NB4 (cell line): ENCODE data around the gene LCP1.

ENCODE experiments used
- POLR2A ChIP-seq: IDR thresholded peaks from 2 replicates; pipeline ENCODE4 v1.6.1; 2011; ENCODE audit warnings: mild to moderate bottlenecking; ENCODE audit not compliant: insufficient read length; ENCODE audit errors: extremely low read depth
- TF ChIP-seq, protein P1 (sequence below): IDR thresholded peaks from one replicate; pipeline ENCODE4 v1.5.1; 2012; ENCODE audit warnings: low read depth, low read length
- TF ChIP-seq, protein P2 (sequence below): IDR thresholded peaks from 2 replicates; pipeline ENCODE4 v1.6.1; 2011; ENCODE audit warnings: low read depth, low read length

DNA sequence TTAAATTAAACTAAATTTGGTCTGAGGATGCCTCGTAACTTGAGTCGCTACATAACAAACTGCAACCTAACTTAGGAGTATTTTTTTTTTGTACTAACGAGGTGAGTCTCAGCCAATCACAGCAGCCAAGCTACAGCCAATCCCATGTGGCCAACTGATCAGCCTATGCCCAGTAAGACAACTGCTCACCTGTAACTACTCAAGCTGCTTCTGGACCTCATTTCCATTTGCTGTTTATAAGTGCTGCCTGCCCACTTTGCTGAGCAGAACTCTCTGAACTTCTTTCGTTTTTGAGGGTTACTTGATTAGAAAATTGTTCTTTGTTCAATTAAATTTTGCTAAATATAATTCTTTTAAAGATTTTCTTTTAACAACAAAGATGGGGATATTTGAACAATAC lies 81.0 kb downstream of the LCP1 start:
- TF ChIP-seq, protein P1, sequence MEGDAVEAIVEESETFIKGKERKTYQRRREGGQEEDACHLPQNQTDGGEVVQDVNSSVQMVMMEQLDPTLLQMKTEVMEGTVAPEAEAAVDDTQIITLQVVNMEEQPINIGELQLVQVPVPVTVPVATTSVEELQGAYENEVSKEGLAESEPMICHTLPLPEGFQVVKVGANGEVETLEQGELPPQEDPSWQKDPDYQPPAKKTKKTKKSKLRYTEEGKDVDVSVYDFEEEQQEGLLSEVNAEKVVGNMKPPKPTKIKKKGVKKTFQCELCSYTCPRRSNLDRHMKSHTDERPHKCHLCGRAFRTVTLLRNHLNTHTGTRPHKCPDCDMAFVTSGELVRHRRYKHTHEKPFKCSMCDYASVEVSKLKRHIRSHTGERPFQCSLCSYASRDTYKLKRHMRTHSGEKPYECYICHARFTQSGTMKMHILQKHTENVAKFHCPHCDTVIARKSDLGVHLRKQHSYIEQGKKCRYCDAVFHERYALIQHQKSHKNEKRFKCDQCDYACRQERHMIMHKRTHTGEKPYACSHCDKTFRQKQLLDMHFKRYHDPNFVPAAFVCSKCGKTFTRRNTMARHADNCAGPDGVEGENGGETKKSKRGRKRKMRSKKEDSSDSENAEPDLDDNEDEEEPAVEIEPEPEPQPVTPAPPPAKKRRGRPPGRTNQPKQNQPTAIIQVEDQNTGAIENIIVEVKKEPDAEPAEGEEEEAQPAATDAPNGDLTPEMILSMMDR, result no peak
- TF ChIP-seq POLR2A, result no peak
- TF ChIP-seq, protein P2, sequence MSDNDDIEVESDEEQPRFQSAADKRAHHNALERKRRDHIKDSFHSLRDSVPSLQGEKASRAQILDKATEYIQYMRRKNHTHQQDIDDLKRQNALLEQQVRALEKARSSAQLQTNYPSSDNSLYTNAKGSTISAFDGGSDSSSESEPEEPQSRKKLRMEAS, result no peak
